PC-9 (cell line): ENCODE measurements around the gene DOCK4. TPM values are rescaled to one million over a fixed set of nuclear protein-coding genes. Genes with fewer than 3 reads are reported as not detected.

Source experiments
- BruUV-seq: library from RNA; stranded (reverse); fragments of 400-500 nt; replicated peaks from 2 replicates; lab custom pipeline; 2021; lab: Mats Ljungman, UMichigan
- CTCF ChIA-PET: fragments of 300-600 bp; sonication (Branson Sonifier 250); formaldehyde crosslinking; loops from one replicate; lab custom pipeline; 2022; ENCODE audit warnings: antibody characterized with exemption; lab: Charles Lee
- POLR2A ChIA-PET: fragments of 300-600 bp; sonication (Branson Sonifier 250); formaldehyde crosslinking; loops from one replicate; lab custom pipeline; 2022; ENCODE audit warnings: antibody characterized with exemption; ENCODE audit not compliant: unreplicated experiment; lab: Charles Lee
- DNase-seq, 2 experiments: peaks; one replicate each; pipeline versions ENCODE4 v3.0.0 to v3.0.0-alpha.2; 2015 to 2022; ENCODE audit warnings: mixed read lengths in 1 of 2
- H2AFZ ChIP-seq: fragments of 200-600 bp; sonication (generic); 2 replicates; pipeline ENCODE4 v1.8.1; 2017; ENCODE audit warnings: antibody characterized with exemption
- H3F3A ChIP-seq: fragments of 200-600 bp; sonication (generic); 2 replicates; pipeline ENCODE4 v1.8.1; 2017; ENCODE audit warnings: antibody characterized with exemption, mild to moderate bottlenecking, low read depth; ENCODE audit not compliant: insufficient read depth
- H3K27ac ChIP-seq: fragments of 200-600 bp; sonication (generic); 2 replicates; pipeline ENCODE4 v1.6.1; 2016; ENCODE audit warnings: mixed run types
- H3K27me3 ChIP-seq: fragments of 200-600 bp; sonication (generic); 2 replicates; pipeline ENCODE4 v1.6.1; 2016; ENCODE audit warnings: low read depth, mixed run types; ENCODE audit not compliant: insufficient read depth
- H3K36me3 ChIP-seq: fragments of 200-600 bp; sonication (generic); 2 replicates; pipeline ENCODE4 v1.6.1; 2016; ENCODE audit warnings: low read depth, mixed run types
- H3K4me1 ChIP-seq: fragments of 200-600 bp; sonication (generic); replicated peaks from 2 replicates; pipeline ENCODE4 v1.6.1; 2016; ENCODE audit warnings: mixed run types; ENCODE audit not compliant: insufficient read depth
- H3K4me2 ChIP-seq: fragments of 200-600 bp; sonication (generic); 2 replicates; pipeline ENCODE4 v1.6.1; 2017; ENCODE audit warnings: mixed run types
- H3K4me3 ChIP-seq: fragments of 200-600 bp; sonication (generic); 2 replicates; pipeline ENCODE4 v1.6.1; 2016; ENCODE audit warnings: mixed run types
- H3K79me2 ChIP-seq: fragments of 200-600 bp; sonication (generic); 2 replicates; pipeline ENCODE4 v1.6.1; 2017; ENCODE audit warnings: low read depth, mixed run types
- H3K9me2 ChIP-seq: fragments of 200-600 bp; sonication (generic); 2 replicates; pipeline ENCODE4 v1.8.1; 2017; ENCODE audit warnings: mild to moderate bottlenecking; ENCODE audit not compliant: insufficient read depth
- H3K9me3 ChIP-seq: fragments of 200-600 bp; sonication (generic); 2 replicates; pipeline ENCODE4 v1.8.1; 2016; ENCODE audit warnings: low read depth; ENCODE audit not compliant: insufficient read depth
- H4K20me1 ChIP-seq: fragments of 200-600 bp; sonication (generic); 2 replicates; pipeline ENCODE4 v1.8.1; 2017; ENCODE audit not compliant: insufficient read depth
- CTCF ChIP-seq: fragments of 200-600 bp; sonication (generic); conservative IDR thresholded peaks from 2 replicates; pipeline ENCODE4 v1.6.1; 2017; ENCODE audit warnings: mixed run types, antibody characterized with exemption, mild to moderate bottlenecking, moderate library complexity
- EZH2 ChIP-seq: fragments of 200-600 bp; sonication (generic); IDR thresholded peaks from 2 replicates; pipeline ENCODE4 v1.8.0; 2017; ENCODE audit warnings: antibody characterized with exemption, low read depth
- intact Hi-C: fragments of 100-400 bp; cut with micrococcal nuclease; formaldehyde crosslinking; loops from one replicate; pipeline ENCODE4 v1.10.0; 2022; ENCODE audit not compliant: unreplicated experiment
- total RNA-seq: library from RNA; stranded (reverse); gene quantifications from 2 replicates; pipeline ENCODE4 v1.2.3, GENCODE V29; 2021

Gene DOCK4
- total RNA-seq, 1 experiment from 2014 or later = 0.98 TPM

DNA sequence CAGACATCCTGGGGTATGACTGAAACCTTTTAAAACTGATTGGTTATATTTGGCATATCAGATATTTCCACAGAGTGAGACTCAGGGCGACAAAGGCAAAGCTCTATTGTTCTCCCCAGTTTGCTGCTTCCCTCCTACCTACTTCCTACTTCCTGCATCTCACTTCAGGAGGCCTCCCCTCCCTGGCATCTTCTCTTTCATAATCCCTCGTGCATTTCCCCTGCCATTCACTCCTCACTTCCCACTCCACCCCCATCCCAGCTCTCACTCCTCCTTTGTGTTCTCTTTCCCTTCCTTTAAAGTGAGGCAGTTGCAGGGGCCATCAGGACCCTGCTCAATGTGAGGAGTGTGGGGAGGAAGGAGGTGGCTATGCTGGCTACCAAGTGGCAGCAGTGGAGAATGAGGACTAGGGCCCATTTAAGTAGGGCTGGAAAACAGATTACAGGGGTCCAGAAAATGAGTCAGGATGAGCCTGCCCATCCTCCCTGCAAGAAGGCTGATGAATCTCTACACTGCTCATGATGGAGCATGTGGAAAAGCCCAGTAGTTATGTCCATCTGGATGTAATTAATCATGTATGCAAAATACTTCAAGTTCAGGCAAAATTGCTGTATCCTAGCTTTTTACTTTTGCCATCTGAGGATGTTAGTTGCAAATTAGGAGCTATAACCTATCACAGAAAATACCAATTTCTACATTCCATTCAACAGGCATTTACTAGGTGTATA is 332.1 kb downstream of the DOCK4 start:
- Histone ChIP-seq H4K20me1 (no peaks in the 10 kb centered on the region), H3K79me2 (no peaks in the 10 kb centered on the region), H3K27ac (no peak overlapping the region), H2AFZ (no peak overlapping the region), H3K36me3 (no peaks in the 10 kb centered on the region), H3K27me3 (no peaks in the 10 kb centered on the region), H3K4me1 (no peaks in the 10 kb centered on the region), H3K9me3 (no peaks in the 10 kb centered on the region), H3K9me2 (no peaks in the 10 kb centered on the region), H3K4me2 (no peak overlapping the region), H3F3A (no peaks in the 10 kb centered on the region), H3K4me3 (no peak overlapping the region)
- CTCF ChIA-PET = no interaction called here
- intact Hi-C loops = no loop called here
- POLR2A ChIA-PET = no interaction called here
- TF ChIP-seq CTCF (no peak), EZH2 (no peak)
- no TSS peak for BruUV-seq
- DNase-seq = no peak

GRCh38 chr7:111873326-111873646 is 332.9 kb downstream of the DOCK4 start:
- no TSS peak for BruUV-seq
- no peak overlapping the region for H3K4me3 ChIP-seq
- H3K4me1 ChIP-seq = no peaks in the 10 kb centered on the region
- no peaks in the 10 kb centered on the region for H3K27me3 ChIP-seq
- ChIA-PET CTCF (no interaction called here), POLR2A (no interaction called here)
- TF ChIP-seq CTCF (no peak), EZH2 (no peak)
- no peak for DNase-seq
- no peaks in the 10 kb centered on the region for H3K9me3 ChIP-seq
- no peaks in the 10 kb centered on the region for H3F3A ChIP-seq
- no peaks in the 10 kb centered on the region for H4K20me1 ChIP-seq
- no peaks in the 10 kb centered on the region for H3K79me2 ChIP-seq
- H3K4me2 ChIP-seq = no peak overlapping the region
- no peaks in the 10 kb centered on the region for H3K36me3 ChIP-seq
- intact Hi-C loops = no loop called here
- no peak overlapping the region for H3K27ac ChIP-seq
- no peaks in the 10 kb centered on the region for H3K9me2 ChIP-seq
- no peak overlapping the region for H2AFZ ChIP-seq

DNA sequence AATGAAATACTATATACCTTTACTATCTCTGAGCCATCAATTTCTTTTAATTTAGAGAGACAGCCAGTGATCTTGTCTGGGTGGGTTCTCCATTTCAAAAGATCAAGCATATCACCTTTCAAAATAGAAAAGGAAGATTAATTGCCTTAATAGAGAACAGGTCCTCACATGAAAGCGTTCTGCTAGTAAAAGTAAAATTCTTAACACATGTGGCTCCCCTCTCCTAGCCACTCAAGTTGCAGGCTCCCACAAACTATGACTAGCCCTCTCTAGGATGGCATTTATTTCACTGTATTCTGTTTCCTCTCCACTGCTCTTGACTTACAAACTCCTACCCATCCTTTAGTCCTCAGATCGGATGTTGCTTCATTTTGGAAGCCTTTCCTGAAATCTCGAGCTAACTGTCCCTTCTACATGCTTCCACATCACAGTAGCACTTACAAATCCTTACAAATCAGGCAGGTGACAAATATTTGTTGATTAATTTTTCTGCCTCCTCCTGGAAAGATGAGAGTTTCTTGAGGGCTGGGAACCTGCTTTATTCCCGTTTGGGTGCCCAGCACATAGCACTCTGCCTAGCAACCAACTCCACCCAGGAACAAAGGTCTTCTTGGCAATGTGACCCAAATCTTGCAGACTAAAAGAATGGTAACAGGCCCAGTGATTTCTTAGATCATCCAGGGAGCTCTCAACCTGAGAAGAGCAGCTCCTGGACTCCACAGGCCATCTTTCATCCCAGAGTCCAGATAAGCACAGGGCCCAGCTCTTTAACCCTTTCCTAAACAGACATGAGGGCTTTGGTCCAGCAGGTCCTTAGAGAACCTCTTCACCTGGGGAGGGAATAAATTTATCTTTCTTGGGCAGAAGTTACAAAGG is 333.5 kb downstream of the DOCK4 start:
- intact Hi-C loops = no loop called here
- Histone ChIP-seq H3K79me2 (no peaks in the 10 kb centered on the region), H3K27ac (no peak overlapping the region), H3K9me3 (no peaks in the 10 kb centered on the region), H3K4me2 (no peak overlapping the region), H2AFZ (no peak overlapping the region), H3K9me2 (no peaks in the 10 kb centered on the region), H4K20me1 (no peaks in the 10 kb centered on the region), H3K27me3 (no peaks in the 10 kb centered on the region), H3F3A (no peaks in the 10 kb centered on the region), H3K4me1 (no peaks in the 10 kb centered on the region), H3K4me3 (no peak overlapping the region), H3K36me3 (no peaks in the 10 kb centered on the region)
- no TSS peak for BruUV-seq
- TF ChIP-seq EZH2 (no peak), CTCF (no peak)
- POLR2A ChIA-PET = no interaction called here
- CTCF ChIA-PET = no interaction called here
- no peak for DNase-seq
